HCT116 (cell line): ENCODE measurements around the gene TRDMT1. TPM values are rescaled to one million over a fixed set of nuclear protein-coding genes. Genes with fewer than 3 reads are reported as not detected.

ENCODE experiments used
- ATAC-seq: fragments of 200-7000 bp; cut with Tn5 transposase; 2 replicates; pipeline ENCODE4 v1.9.1; 2020; ENCODE audit warnings: mild to moderate bottlenecking, moderate library complexity
- Bru-seq: library from RNA; stranded (reverse); fragments of 400-500 nt; gene quantifications from one replicate; lab custom pipeline; 2021; lab: Mats Ljungman, UMichigan
- BruChase-seq, 2 experiments: library from RNA; stranded (reverse); fragments of 400-500 nt; gene quantifications; one replicate each; lab custom pipeline; 2021; lab: Mats Ljungman, UMichigan
- BruUV-seq: library from RNA; stranded (reverse); fragments of 400-500 nt; replicated peaks from 2 replicates; lab custom pipeline; 2021; lab: Mats Ljungman, UMichigan
- CTCF ChIA-PET: fragments of 300-600 bp; sonication (Branson Sonifier 250); formaldehyde crosslinking; loops from one replicate; lab custom pipeline; 2021; ENCODE audit warnings: antibody characterized with exemption; lab: Charles Lee
- POLR2A ChIA-PET: fragments of 300-600, 350-600 bp; sonication (Branson Sonifier 250); formaldehyde crosslinking; loops from one replicate; lab custom pipeline; 2021; ENCODE audit warnings: antibody characterized with exemption; lab: Charles Lee
- RAD21 ChIA-PET, 2 experiments: fragments of 300-600 bp; sonication (Branson Sonifier 250); formaldehyde crosslinking; loops; one replicate each; lab custom pipeline; 2023; ENCODE audit warnings: low total read pairs in 2 of 2; ENCODE audit not compliant: uncharacterized antibody in 2 of 2, unreplicated experiment in 2 of 2, low non-redundant PET in 1 of 2; lab: Charles Lee
- DNase-seq: peaks from one replicate; pipeline ENCODE4 v3.0.0-alpha.2; 2010; ENCODE audit warnings: low read depth, low spot score
- H2AFZ ChIP-seq: fragments of 200-600 bp; shearing (Covaris generic), sonication (generic); 2 replicates; pipeline ENCODE4 v1.6.1; 2017; ENCODE audit warnings: low read depth, mixed run types, mixed read lengths, antibody characterized with exemption, low read length; ENCODE audit not compliant: poor library complexity, severe bottlenecking
- H3K27ac ChIP-seq: 2 replicates; pipeline ENCODE4 v1.5.1; 2012; ENCODE audit warnings: low read depth, low read length
- H3K27me3 ChIP-seq: fragments of 200-600 bp; sonication (generic); 2 replicates; pipeline ENCODE4 v1.6.1; 2016; ENCODE audit warnings: mixed run types, low read length, mixed read lengths; ENCODE audit not compliant: insufficient read depth
- H3K36me3 ChIP-seq, 2 experiments: fragments of 200-500 bp in 1 of 2; fragments of 200-600 bp in 1 of 2; sonication (Bioruptor generic) in 1 of 2; sonication (generic) in 1 of 2; 2 replicates each; pipeline versions ENCODE4 v1.5.1 to v1.6.1; 2014 to 2016; ENCODE audit warnings: low read length in 2 of 2, inconsistent platforms in 1 of 2, mixed read lengths in 1 of 2, mixed run types in 1 of 2; ENCODE audit not compliant: insufficient read depth in 2 of 2, control insufficient read depth in 1 of 2
- H3K4me1 ChIP-seq, 2 experiments: fragments of 200-600 bp in 1 of 2; sonication (generic) in 1 of 2; 2 replicates each; pipeline versions ENCODE4 v1.5.1 to v1.6.1; 2012 to 2017; ENCODE audit warnings: low read length in 2 of 2, inconsistent platforms in 1 of 2, mild to moderate bottlenecking in 1 of 2, mixed read lengths in 1 of 2, mixed run types in 1 of 2, moderate library complexity in 1 of 2; ENCODE audit not compliant: insufficient read depth in 2 of 2, control insufficient read depth in 1 of 2
- H3K4me2 ChIP-seq: fragments of 200-600 bp; sonication (generic); 2 replicates; pipeline ENCODE4 v1.6.1; 2017; ENCODE audit warnings: mixed run types, low read length, mixed read lengths
- H3K4me3 ChIP-seq, 2 experiments: fragments of 200-600 bp in 1 of 2; sonication (generic) in 1 of 2; replicated peaks in 1 of 2; 2 replicates each; pipeline ENCODE4 v1.5.1; 2011 to 2016; ENCODE audit warnings: low read length in 2 of 2, control low read depth in 1 of 2, low read depth in 1 of 2, mild to moderate bottlenecking in 1 of 2, mixed read lengths in 1 of 2, mixed run types in 1 of 2
- H3K79me2 ChIP-seq: fragments of 200-600 bp; sonication (generic); 2 replicates; pipeline ENCODE4 v1.6.1; 2017; ENCODE audit warnings: mild to moderate bottlenecking, mixed run types, low read length, moderate library complexity, mixed read lengths; ENCODE audit not compliant: insufficient read depth
- H3K9ac ChIP-seq: fragments of 200-600 bp; sonication (generic); 2 replicates; pipeline ENCODE4 v1.6.1; 2016; ENCODE audit warnings: low read length, mixed read lengths
- H3K9me2 ChIP-seq: fragments of 200-600 bp; sonication (generic), shearing (Covaris generic); 2 replicates; pipeline ENCODE4 v1.6.1; 2017; ENCODE audit warnings: mixed run types, mild to moderate bottlenecking, moderate library complexity; ENCODE audit not compliant: insufficient read depth
- H3K9me3 ChIP-seq, 2 experiments: fragments of 200-500 bp in 1 of 2; fragments of 200-600 bp in 1 of 2; sonication (Bioruptor generic) in 1 of 2; sonication (generic) in 1 of 2; 2 replicates each; pipeline ENCODE4 v1.6.1; 2014 to 2017; ENCODE audit warnings: low read length in 2 of 2, mixed read lengths in 2 of 2, inconsistent platforms in 1 of 2, low read depth in 1 of 2, mild to moderate bottlenecking in 1 of 2, mixed run types in 1 of 2, moderate library complexity in 1 of 2; ENCODE audit not compliant: control insufficient read depth in 1 of 2, insufficient read depth in 1 of 2
- H4K20me1 ChIP-seq: fragments of 200-600 bp; sonication (generic), shearing (Covaris generic); 2 replicates; pipeline ENCODE4 v1.6.1; 2017; ENCODE audit warnings: mixed run types, mild to moderate bottlenecking, moderate library complexity; ENCODE audit not compliant: insufficient read depth
- CBX3 ChIP-seq: IDR thresholded peaks from 2 replicates; pipeline ENCODE4 v1.6.1; 2012; ENCODE audit warnings: low read depth
- CTCF ChIP-seq, 3 experiments: fragments of 200-600 bp in 1 of 3; sonication (generic) in 1 of 3; IDR thresholded peaks in 2 of 3; conservative IDR thresholded peaks in 1 of 3; 2 replicates each; pipeline ENCODE4 v1.5.1; 2012 to 2017; ENCODE audit warnings: low read depth in 2 of 3, low read length in 2 of 3, antibody characterized with exemption in 1 of 3, borderline replicate concordance in 1 of 3, control low read depth in 1 of 3, mild to moderate bottlenecking in 1 of 3, mixed read lengths in 1 of 3, mixed run types in 1 of 3, moderate library complexity in 1 of 3; ENCODE audit not compliant: insufficient read depth in 1 of 3
- EGR1 ChIP-seq: IDR thresholded peaks from 2 replicates; pipeline ENCODE4 v1.6.1; 2012; ENCODE audit warnings: low read depth
- ELF1 ChIP-seq: IDR thresholded peaks from 2 replicates; pipeline ENCODE4 v1.6.1; 2012; ENCODE audit warnings: low read depth, borderline replicate concordance
- EZH2phosphoT487 ChIP-seq: fragments of 200-600 bp; IDR thresholded peaks from 2 replicates; pipeline ENCODE4 v1.6.1; 2018; ENCODE audit warnings: antibody characterized with exemption, borderline replicate concordance
- FOSL1 ChIP-seq: IDR thresholded peaks from 2 replicates; pipeline ENCODE4 v1.6.1; 2012; ENCODE audit warnings: low read depth
- JUND ChIP-seq: IDR thresholded peaks from 2 replicates; pipeline ENCODE4 v1.6.1; 2012
- POLR2A ChIP-seq: IDR thresholded peaks from 2 replicates; pipeline ENCODE4 v1.7.0; 2011; ENCODE audit warnings: borderline replicate concordance; ENCODE audit not compliant: insufficient read depth, insufficient read length; ENCODE audit errors: extremely low read depth
- POLR2AphosphoS5 ChIP-seq: IDR thresholded peaks from 2 replicates; pipeline ENCODE4 v1.6.1; 2011; ENCODE audit warnings: mild to moderate bottlenecking, low read depth, low read length, moderate library complexity
- RAD21 ChIP-seq: IDR thresholded peaks from 2 replicates; pipeline ENCODE4 v1.6.1; 2012; ENCODE audit warnings: low read depth, mild to moderate bottlenecking
- SIN3A ChIP-seq: IDR thresholded peaks from 2 replicates; pipeline ENCODE4 v1.6.1; 2012; ENCODE audit warnings: low read depth
- SP1 ChIP-seq: IDR thresholded peaks from 2 replicates; pipeline ENCODE4 v1.6.1; 2012; ENCODE audit warnings: low read depth
- SRF ChIP-seq: IDR thresholded peaks from 2 replicates; pipeline ENCODE4 v1.6.1; 2012; ENCODE audit warnings: low read depth
- TCF7L2 ChIP-seq: IDR thresholded peaks from 2 replicates; pipeline ENCODE4 v1.7.0; 2011; ENCODE audit warnings: borderline replicate concordance, inconsistent platforms; ENCODE audit not compliant: insufficient read depth, insufficient read length; ENCODE audit errors: extremely low read depth
- YY1 ChIP-seq: IDR thresholded peaks from 2 replicates; pipeline ENCODE4 v1.6.1; 2011; ENCODE audit warnings: low read length, low read depth, moderate library complexity, mild to moderate bottlenecking; ENCODE audit not compliant: insufficient replicate concordance; ENCODE audit errors: extremely low read depth
- ZFX ChIP-seq: fragments of 450-650 bp; IDR thresholded peaks from 2 replicates; pipeline ENCODE4 v1.6.1; 2017
- intact Hi-C: fragments of 100-400 bp; cut with micrococcal nuclease; formaldehyde crosslinking; loops from 2 replicates; pipeline ENCODE4 v1.10.0; 2022
- long read RNA-seq: library from polyadenylated mRNA; unstranded; transcript quantifications from one replicate; pipeline ENCODE4 v2.0.0, GENCODE V29; 2021; ENCODE audit not compliant: unreplicated experiment
- polyA plus RNA-seq: library from polyadenylated mRNA; unstranded; fragments of >200 nt; gene quantifications from 2 replicates; pipeline ENCODE4 v1.2.1, GENCODE V29; 2012; ENCODE audit warnings: missing spikeins
- total RNA-seq: library from RNA; stranded (reverse); gene quantifications from one replicate; pipeline ENCODE4 v1.2.1, GENCODE V29; 2021; ENCODE audit not compliant: unreplicated experiment
- TF ChIP-seq, protein P1 (sequence below): IDR thresholded peaks from 2 replicates; pipeline ENCODE4 v1.6.1; 2012

TRDMT1 gene, protein sequence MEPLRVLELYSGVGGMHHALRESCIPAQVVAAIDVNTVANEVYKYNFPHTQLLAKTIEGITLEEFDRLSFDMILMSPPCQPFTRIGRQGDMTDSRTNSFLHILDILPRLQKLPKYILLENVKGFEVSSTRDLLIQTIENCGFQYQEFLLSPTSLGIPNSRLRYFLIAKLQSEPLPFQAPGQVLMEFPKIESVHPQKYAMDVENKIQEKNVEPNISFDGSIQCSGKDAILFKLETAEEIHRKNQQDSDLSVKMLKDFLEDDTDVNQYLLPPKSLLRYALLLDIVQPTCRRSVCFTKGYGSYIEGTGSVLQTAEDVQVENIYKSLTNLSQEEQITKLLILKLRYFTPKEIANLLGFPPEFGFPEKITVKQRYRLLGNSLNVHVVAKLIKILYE
- total RNA-seq: 8.6 TPM
- 1.6 and 2.7 TPM in 2 replicates for polyA plus RNA-seq
- percentile 65 among the genes with signal in this experiment for Bru-seq, nascent RNA
- BruChase-seq, experiment 1, labeled RNA remaining after a 6-hour chase: percentile 56 among the genes with signal in this experiment
- BruChase-seq, experiment 2, labeled RNA remaining after a 2-hour chase: percentile 61 among the genes with signal in this experiment
- long read RNA-seq, transcript TRDMT1-203 (11 exons, 3,527 nt): major isoform, 11 of 19 reads
- long read RNA-seq, partial matches to known transcripts: 1 of 19 reads
- long read RNA-seq, other reads (novel, unspliced or antisense): 7 of 19 reads

GRCh38 chr10:17200912-17201793 is at the start of gene TRDMT1:
Gene TRDMT1, minus strand, starts transcription at chr10:17201672. Its CDS starts 38 bp downstream, at chr10:17201634.
- intact Hi-C loops: loop anchor here (1.0 kb wide), 1 partner anchor 29 kb away; no protein-coding TSS in a partner anchor
- no peaks in the 10 kb centered on the region for H3K27me3 ChIP-seq
- TF ChIP-seq SP1 (peak; percentile 75), EZH2phosphoT487 (no peak), SRF (no peak; the same call in 1 of the 2 replicates), JUND (no peak), FOSL1 (no peak), ELF1 (no peak), RAD21 (peak; percentile 54; the same call in 1 of the 2 replicates), ZFX (peak; percentile 100), POLR2A (peak; percentile 65), CBX3 (peak; percentile 83), POLR2AphosphoS5 (peak; percentile 90), CTCF (IDR thresholded peaks at IDR 0.05 in 2 of 3, conservative IDR thresholded peaks at IDR 0.05 in 1 of 3; ENCODE audit: borderline replicate concordance in 1 of 3, insufficient read depth in 1 of 3, low read depth in 2 of 3, low read length in 2 of 3) (peak in 1 of 3 experiments; percentile 17; a peak in 1 of 6 replicates), EGR1 (peak; percentile 78), YY1 (peak; percentile 73), SIN3A (peak; percentile 69), TCF7L2 (peak; percentile 28)
- TF ChIP-seq, protein P1, sequence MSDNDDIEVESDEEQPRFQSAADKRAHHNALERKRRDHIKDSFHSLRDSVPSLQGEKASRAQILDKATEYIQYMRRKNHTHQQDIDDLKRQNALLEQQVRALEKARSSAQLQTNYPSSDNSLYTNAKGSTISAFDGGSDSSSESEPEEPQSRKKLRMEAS: peak; percentile 88
- peak within 1 kb of the TSS; percentile 68 to 85 for H3K4me3 ChIP-seq
- BruUV-seq: no TSS peak
- ChIA-PET POLR2A (interaction anchor here (0.9 to 2.0 kb wide), 8 partner anchors 12 to 384 kb away, joined by 3 to 28 read pairs (median 3); partner anchors contain the start of gene RSU1), CTCF (interaction anchor here (1.5 kb wide), 1 partner anchor 30 kb away, joined by 12 read pairs; no protein-coding TSS in a partner anchor), RAD21 (no interaction called here)
- H3K9ac ChIP-seq: peak within 1 kb of the TSS; percentile 76
- no peaks in the 10 kb centered on the region for H3K9me2 ChIP-seq
- peak within 1 kb of the TSS; percentile 34 for H2AFZ ChIP-seq
- H3K9me3 ChIP-seq: no peaks in the 10 kb centered on the region
- peaks cover 5 to 14% of the 10 kb centered on the region in 2 experiments for H3K4me1 ChIP-seq
- ATAC-seq (peak; percentile 99), DNase-seq (peak; percentile 69)
- H3K27ac ChIP-seq: peak within 1 kb of the TSS; percentile 74
- peak within 1 kb of the TSS; percentile 84 for H3K4me2 ChIP-seq
- H4K20me1 ChIP-seq: no peaks in the 10 kb centered on the region
- no peaks in the 10 kb centered on the region for H3K36me3 ChIP-seq
- H3K79me2 ChIP-seq: 0 out of 2 replicates have a peak, but pooled peaks cover 3% of the 10 kb centered on the region
